ENCODE results near the gene APOC1.

The APOC1 gene

GRCh38 chr19:44954649-44955504 is 40.5 kb downstream of the APOC1 start, which contains the start of gene CLPTM1:
CLPTM1 (plus strand) TSS chr19:44955380; CDS start chr19:44955396, 16 bp downstream.
- peak; percentile 95 for ATAC-seq
- no peak for TF ChIP-seq POU6F1 (CRISPR knock-in tag; IDR thresholded peaks at IDR 0.05; ENCODE audit: borderline replicate concordance, low read depth)
- TF ChIP-seq PPARA (CRISPR knock-in tag; IDR thresholded peaks at IDR 0.05; ENCODE audit: borderline replicate concordance) = no peak
- TF ChIP-seq TSHZ2 (CRISPR knock-in tag; IDR thresholded peaks at IDR 0.05) = 0 out of 2 replicates have a peak, but pooled peaks have one; percentile 15
- no peak for TF ChIP-seq ZC3H10 (CRISPR knock-in tag; IDR thresholded peaks at IDR 0.05)
- no peak for TF ChIP-seq ZNF565 (CRISPR knock-in tag; conservative IDR thresholded peaks at IDR 0.05; ENCODE audit: low read depth)
- TF ChIP-seq ZNF8 (CRISPR knock-in tag; IDR thresholded peaks at IDR 0.05) = no peak
- no peak for TF ChIP-seq SNAI2 (CRISPR knock-in tag; IDR thresholded peaks at IDR 0.05)

GRCh38 chr19:44955505-44956439 is 41.4 kb downstream of the APOC1 start:
- ATAC-seq = peak; percentile 34
- TF ChIP-seq ZFP3 (CRISPR knock-in tag; IDR thresholded peaks at IDR 0.05) (no peak), CSDC2 (CRISPR knock-in tag; IDR thresholded peaks at IDR 0.05) (no peak), ARNTL (CRISPR knock-in tag; IDR thresholded peaks at IDR 0.05; ENCODE audit: borderline replicate concordance, low read depth) (no peak), ZC3H10 (CRISPR knock-in tag; IDR thresholded peaks at IDR 0.05) (no peak), ZFP30 (CRISPR knock-in tag; IDR thresholded peaks at IDR 0.05) (no peak), CSRNP3 (CRISPR knock-in tag; IDR thresholded peaks at IDR 0.05) (no peak), TOX (CRISPR knock-in tag; IDR thresholded peaks at IDR 0.05; ENCODE audit: borderline replicate concordance) (no peak), ZNF70 (CRISPR knock-in tag; IDR thresholded peaks at IDR 0.05) (no peak), TCF4 (CRISPR knock-in tag; IDR thresholded peaks at IDR 0.05; ENCODE audit: borderline replicate concordance) (no peak), BACH2 (CRISPR knock-in tag; IDR thresholded peaks at IDR 0.05; ENCODE audit: borderline replicate concordance) (no peak), TSHZ2 (CRISPR knock-in tag; IDR thresholded peaks at IDR 0.05) (no peak)

GRCh38 chr19:44957526-44957925 is 43.1 kb downstream of the APOC1 start:
- ATAC-seq = no peak
- TF ChIP-seq PATZ1 (CRISPR knock-in tag; IDR thresholded peaks at IDR 0.05; ENCODE audit: borderline replicate concordance) (no peak), GLIS3 (CRISPR knock-in tag; IDR thresholded peaks at IDR 0.05) (no peak), ZNF8 (CRISPR knock-in tag; IDR thresholded peaks at IDR 0.05) (no peak), ZC3H10 (CRISPR knock-in tag; IDR thresholded peaks at IDR 0.05) (no peak), ESRRG (CRISPR knock-in tag; IDR thresholded peaks at IDR 0.05) (no peak), ARNTL (CRISPR knock-in tag; IDR thresholded peaks at IDR 0.05; ENCODE audit: borderline replicate concordance, low read depth) (no peak), ZFP3 (CRISPR knock-in tag; IDR thresholded peaks at IDR 0.05) (no peak), TSHZ2 (CRISPR knock-in tag; IDR thresholded peaks at IDR 0.05) (no peak)
